A549 (cell line): ENCODE data around the gene ZBTB46.

Experiments used
- JUNB ChIP-seq: fragments of >200 bp; sonication (Bioruptor Twin); formaldehyde crosslinking; IDR thresholded peaks from 2 replicates; pipeline ENCODE4 v1.6.1; 2016
- MAFK ChIP-seq: fragments of 450-650 bp; IDR thresholded peaks from 2 replicates; pipeline ENCODE4 v1.6.1; 2014; ENCODE audit not compliant: partially characterized antibody
- MAZ ChIP-seq: fragments of 150-350 bp; IDR thresholded peaks from 2 replicates; pipeline ENCODE4 v1.6.1; 2014; ENCODE audit warnings: antibody characterized with exemption, low read depth, low read length, borderline replicate concordance
- MYC ChIP-seq: IDR thresholded peaks from 2 replicates; pipeline ENCODE4 v1.6.1; 2012; ENCODE audit warnings: mild to moderate bottlenecking, inconsistent platforms, low read length, improper control_type of control experiment, borderline replicate concordance
- POLR2A ChIP-seq: IDR thresholded peaks from 2 replicates; pipeline ENCODE4 v1.6.1; 2012; ENCODE audit warnings: mild to moderate bottlenecking, low read length
- RAD21 ChIP-seq, 2 experiments: fragments of >200 bp in 1 of 2; sonication (Bioruptor Twin) in 1 of 2; formaldehyde crosslinking in 1 of 2; IDR thresholded peaks in 1 of 2; conservative IDR thresholded peaks in 1 of 2; 2 replicates in 1 of 2; 3 replicates in 1 of 2; pipeline ENCODE4 v1.6.1; 2012 to 2018; ENCODE audit warnings: inconsistent platforms in 1 of 2
- TF ChIP-seq, protein P1 (sequence below): fragments of >200 bp; sonication (Bioruptor Twin); formaldehyde crosslinking; IDR thresholded peaks from 3 replicates; pipeline ENCODE4 v1.5.1; 2016
- TF ChIP-seq, protein P2 (sequence below): fragments of 200-600 bp; sonication (generic); IDR thresholded peaks from 2 replicates; pipeline ENCODE4 v1.6.1; 2016; ENCODE audit warnings: antibody characterized with exemption, mild to moderate bottlenecking, moderate library complexity

DNA sequence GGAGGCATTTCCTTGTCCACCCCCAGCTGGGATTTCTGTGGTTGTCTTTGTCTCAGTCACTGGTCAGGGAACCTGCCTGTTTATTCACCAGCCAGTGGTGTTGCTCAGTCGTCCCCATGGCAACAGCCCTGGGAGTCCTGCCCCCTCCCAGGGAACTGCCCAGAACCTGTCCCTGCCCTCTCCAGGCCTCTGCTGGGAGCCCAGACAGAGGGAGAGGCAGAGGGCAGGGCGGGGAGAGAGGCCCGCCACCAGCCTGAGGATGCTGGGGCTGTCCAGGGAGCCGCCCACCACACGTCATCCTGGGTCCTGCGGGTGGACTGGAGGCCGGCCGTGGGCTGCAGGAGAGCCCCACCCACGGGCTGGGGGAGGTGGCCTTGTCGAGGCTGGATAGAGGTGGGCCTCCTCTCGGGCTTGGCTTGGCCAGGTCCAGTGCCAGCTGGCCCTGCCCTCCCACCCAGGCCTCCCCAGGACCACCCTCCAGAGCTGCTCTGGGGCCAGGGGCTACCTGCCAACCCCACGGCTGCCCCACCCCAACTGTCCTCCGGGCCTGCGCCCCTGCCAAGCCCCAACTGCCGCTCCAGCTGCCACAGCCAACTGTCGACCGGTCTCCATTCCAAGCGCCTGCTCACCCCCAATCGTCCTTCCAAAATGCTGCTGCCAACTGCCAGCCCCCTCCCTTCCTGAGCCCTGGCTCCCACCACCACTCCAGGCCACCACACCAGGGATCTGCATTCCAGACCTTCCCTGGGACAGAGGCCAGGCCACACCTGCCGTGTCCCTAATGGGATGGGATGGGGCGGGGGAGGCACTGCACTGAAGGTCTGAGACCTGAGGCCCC is 4.2 kb upstream of the ZBTB46 start:
- TF ChIP-seq, protein P1, sequence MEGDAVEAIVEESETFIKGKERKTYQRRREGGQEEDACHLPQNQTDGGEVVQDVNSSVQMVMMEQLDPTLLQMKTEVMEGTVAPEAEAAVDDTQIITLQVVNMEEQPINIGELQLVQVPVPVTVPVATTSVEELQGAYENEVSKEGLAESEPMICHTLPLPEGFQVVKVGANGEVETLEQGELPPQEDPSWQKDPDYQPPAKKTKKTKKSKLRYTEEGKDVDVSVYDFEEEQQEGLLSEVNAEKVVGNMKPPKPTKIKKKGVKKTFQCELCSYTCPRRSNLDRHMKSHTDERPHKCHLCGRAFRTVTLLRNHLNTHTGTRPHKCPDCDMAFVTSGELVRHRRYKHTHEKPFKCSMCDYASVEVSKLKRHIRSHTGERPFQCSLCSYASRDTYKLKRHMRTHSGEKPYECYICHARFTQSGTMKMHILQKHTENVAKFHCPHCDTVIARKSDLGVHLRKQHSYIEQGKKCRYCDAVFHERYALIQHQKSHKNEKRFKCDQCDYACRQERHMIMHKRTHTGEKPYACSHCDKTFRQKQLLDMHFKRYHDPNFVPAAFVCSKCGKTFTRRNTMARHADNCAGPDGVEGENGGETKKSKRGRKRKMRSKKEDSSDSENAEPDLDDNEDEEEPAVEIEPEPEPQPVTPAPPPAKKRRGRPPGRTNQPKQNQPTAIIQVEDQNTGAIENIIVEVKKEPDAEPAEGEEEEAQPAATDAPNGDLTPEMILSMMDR: no peak
- TF ChIP-seq, protein P2, sequence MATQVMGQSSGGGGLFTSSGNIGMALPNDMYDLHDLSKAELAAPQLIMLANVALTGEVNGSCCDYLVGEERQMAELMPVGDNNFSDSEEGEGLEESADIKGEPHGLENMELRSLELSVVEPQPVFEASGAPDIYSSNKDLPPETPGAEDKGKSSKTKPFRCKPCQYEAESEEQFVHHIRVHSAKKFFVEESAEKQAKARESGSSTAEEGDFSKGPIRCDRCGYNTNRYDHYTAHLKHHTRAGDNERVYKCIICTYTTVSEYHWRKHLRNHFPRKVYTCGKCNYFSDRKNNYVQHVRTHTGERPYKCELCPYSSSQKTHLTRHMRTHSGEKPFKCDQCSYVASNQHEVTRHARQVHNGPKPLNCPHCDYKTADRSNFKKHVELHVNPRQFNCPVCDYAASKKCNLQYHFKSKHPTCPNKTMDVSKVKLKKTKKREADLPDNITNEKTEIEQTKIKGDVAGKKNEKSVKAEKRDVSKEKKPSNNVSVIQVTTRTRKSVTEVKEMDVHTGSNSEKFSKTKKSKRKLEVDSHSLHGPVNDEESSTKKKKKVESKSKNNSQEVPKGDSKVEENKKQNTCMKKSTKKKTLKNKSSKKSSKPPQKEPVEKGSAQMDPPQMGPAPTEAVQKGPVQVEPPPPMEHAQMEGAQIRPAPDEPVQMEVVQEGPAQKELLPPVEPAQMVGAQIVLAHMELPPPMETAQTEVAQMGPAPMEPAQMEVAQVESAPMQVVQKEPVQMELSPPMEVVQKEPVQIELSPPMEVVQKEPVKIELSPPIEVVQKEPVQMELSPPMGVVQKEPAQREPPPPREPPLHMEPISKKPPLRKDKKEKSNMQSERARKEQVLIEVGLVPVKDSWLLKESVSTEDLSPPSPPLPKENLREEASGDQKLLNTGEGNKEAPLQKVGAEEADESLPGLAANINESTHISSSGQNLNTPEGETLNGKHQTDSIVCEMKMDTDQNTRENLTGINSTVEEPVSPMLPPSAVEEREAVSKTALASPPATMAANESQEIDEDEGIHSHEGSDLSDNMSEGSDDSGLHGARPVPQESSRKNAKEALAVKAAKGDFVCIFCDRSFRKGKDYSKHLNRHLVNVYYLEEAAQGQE: no peak
- TF ChIP-seq MAFK (no peak), MYC (no peak), RAD21 (conservative IDR thresholded peaks at IDR 0.05 in 1 of 2, IDR thresholded peaks at IDR 0.05 in 1 of 2) (no peak), POLR2A (no peak), JUNB (no peak), MAZ (no peak)
